ENCODE data around the gene OCLN. TPM values are rescaled to one million over a fixed set of nuclear protein-coding genes. Genes with fewer than 3 reads are reported as not detected.

OCLN gene
- total and polyA plus RNA-seq, 7 donors: 0.06 to 0.58 (median 0.21) TPM

GRCh38 chr5:69492923-69493395 is 369 bp downstream of the OCLN start:
- DNase-seq (no peak), ATAC-seq (peak in 1 of 4 donors; percentile 8)
- intact Hi-C loops (cut with DNase I): no loop called here
- peaks cover 0 to 63% (median 14%) of the 10 kb centered on the region in 3 donors for H3K27me3 ChIP-seq (ENCODE audit: insufficient read depth in 3 of 3, low read length in 2 of 3)
- peak overlapping the region; percentile 70 for H3K4me3 ChIP-seq
- WGBS, 3 donors: 0 to 1% (median 0%) methylated on average over 34 to 42 of the region's 42 CpGs
- H3K4me1 ChIP-seq: no peaks in the 10 kb centered on the region
- H3K9me3 ChIP-seq: no peaks in the 10 kb centered on the region
- no peak overlapping the region for H3K27ac ChIP-seq
- TF ChIP-seq CTCF (IDR thresholded peaks at IDR 0.05): no peak
- H3K36me3 ChIP-seq (ENCODE audit: insufficient read depth in 1 of 2, low read depth in 1 of 2): no peaks in the 10 kb centered on the region

DNA sequence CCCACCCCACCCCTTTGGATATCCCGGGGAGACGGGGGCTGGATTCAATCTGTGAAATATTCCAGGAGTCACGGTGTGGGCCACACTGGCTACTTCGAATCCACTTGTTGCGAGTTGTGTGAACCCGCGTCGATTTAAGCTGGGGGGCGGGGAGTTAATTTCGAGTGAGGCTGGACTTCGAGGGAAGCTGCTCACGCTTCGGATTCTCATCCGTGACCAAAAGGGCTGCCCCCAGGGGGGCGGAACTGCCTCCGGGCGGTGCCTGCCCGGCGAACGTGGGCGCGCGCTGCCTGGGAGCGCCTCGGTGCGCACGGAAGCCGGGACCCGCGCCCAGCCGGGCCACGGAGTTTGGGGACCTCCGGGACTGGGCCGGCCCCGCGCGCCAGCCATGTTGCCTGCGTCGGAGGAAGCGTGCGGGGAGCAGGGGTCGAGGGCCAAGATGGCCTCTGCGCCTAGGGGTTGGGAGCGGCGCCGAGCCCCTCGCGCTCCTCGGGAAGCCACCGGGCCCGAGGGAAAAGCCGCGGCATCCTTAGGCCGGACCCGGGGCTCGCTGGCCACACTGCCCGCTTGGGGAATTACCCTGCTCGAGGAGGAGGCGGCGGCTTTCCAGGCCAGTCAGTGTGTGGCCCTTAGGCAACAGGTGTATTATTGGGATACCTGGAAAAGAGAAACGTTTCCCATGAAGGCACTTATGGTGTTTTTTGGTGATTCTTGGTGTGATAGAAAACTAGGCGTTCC is 975 bp downstream of the OCLN start:
- H3K36me3 ChIP-seq (ENCODE audit: insufficient read depth in 1 of 2, low read depth in 1 of 2): no peaks in the 10 kb centered on the region
- no peak for TF ChIP-seq CTCF (IDR thresholded peaks at IDR 0.05)
- ATAC-seq (peak in 1 of 4 donors; percentile 44), DNase-seq (no peak)
- WGBS, 3 donors: 1 to 2% (median 1%) methylated on average over 58 to 62 of the region's 62 CpGs
- H3K9me3 ChIP-seq: no peaks in the 10 kb centered on the region
- no peak overlapping the region for H3K27ac ChIP-seq
- peak overlapping the region; percentile 70 for H3K4me3 ChIP-seq
- H3K4me1 ChIP-seq: no peaks in the 10 kb centered on the region
- H3K27me3 ChIP-seq (ENCODE audit: insufficient read depth in 3 of 3, low read length in 2 of 3): peaks cover 0 to 63% (median 14%) of the 10 kb centered on the region in 3 donors
- intact Hi-C loops (cut with DNase I): no loop called here

DNA sequence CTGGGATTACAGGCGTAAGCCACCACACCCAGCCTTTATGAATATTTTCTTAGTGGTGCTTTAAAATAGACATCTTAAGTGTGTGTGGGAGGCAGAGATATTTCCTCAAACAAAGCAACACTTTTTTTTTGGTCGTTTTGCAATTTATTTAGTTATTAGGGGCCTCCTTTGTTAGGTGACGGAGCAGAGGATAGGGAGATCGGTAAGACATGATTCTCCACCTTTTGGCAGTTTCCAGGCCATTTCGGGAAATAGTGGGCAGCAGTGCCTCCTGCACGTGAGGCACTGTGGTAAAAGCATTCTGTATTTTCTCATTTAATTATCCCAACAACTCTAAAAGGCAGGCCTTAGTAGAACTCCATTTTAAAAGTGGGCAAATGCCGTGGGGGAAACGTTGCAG is 1.9 kb downstream of the OCLN start:
- Histone ChIP-seq H3K27me3 (ENCODE audit: insufficient read depth in 3 of 3, low read length in 2 of 3) (peaks cover 0 to 67% (median 14%) of the 10 kb centered on the region in 3 donors), H3K36me3 (ENCODE audit: insufficient read depth in 1 of 2, low read depth in 1 of 2) (no peaks in the 10 kb centered on the region), H3K4me3 (no peak overlapping the region), H3K4me1 (no peaks in the 10 kb centered on the region), H3K9me3 (no peaks in the 10 kb centered on the region), H3K27ac (no peak overlapping the region)
- intact Hi-C loops (cut with DNase I): no loop called here
- TF ChIP-seq CTCF (IDR thresholded peaks at IDR 0.05): no peak
- ATAC-seq (no peak), DNase-seq (no peak)
- 75 to 80% (median 79%) methylated on average over 8 of the region's 8 CpGs for WGBS, 3 donors

- Histone ChIP-seq H3K36me3 (ENCODE audit: insufficient read depth in 1 of 2, low read depth in 1 of 2) (no peaks in the 10 kb centered on the region), H3K4me1 (no peaks in the 10 kb centered on the region), H3K4me3 (no peak overlapping the region), H3K27me3 (ENCODE audit: insufficient read depth in 3 of 3, low read length in 2 of 3) (peaks cover 0 to 59% (median 14%) of the 10 kb centered on the region in 3 donors), H3K27ac (no peak overlapping the region), H3K9me3 (no peaks in the 10 kb centered on the region)
- DNase-seq: no peak
- 62 to 74% (median 64%) methylated on average over 5 of the region's 5 CpGs for WGBS, 3 donors
- TF ChIP-seq CTCF (IDR thresholded peaks at IDR 0.05): no peak
- ATAC-seq: no peak
- intact Hi-C loops (cut with DNase I): no loop called here
Measured at GRCh38 chr5:69497006-69497520, 4.5 kb downstream of the OCLN start.
